Prostate gland (tissue), 2 donors: ENCODE results near the gene SLC25A12. TPM values are rescaled to one million over a fixed set of nuclear protein-coding genes. Genes with fewer than 3 reads are reported as not detected.
"Not testable (repeated sequence)": the region's sequence is repeated elsewhere in the genome, so short reads cannot be mapped to it uniquely, and the experiment has no call there.

Experiments
- DNase-seq: peaks from one replicate; pipeline ENCODE4 v3.0.0-alpha.2; 2019; ENCODE audit warnings: low spot score
- H3K27ac ChIP-seq, 2 donors: fragments of 200-600 bp; sonication (generic); 2 replicates each; pipeline ENCODE4 v1.5.1; 2017 to 2019
- H3K27me3 ChIP-seq: fragments of 200-600 bp; sonication (generic); replicated peaks from 2 replicates; pipeline ENCODE4 v1.5.1; 2019; ENCODE audit not compliant: insufficient read depth
- H3K36me3 ChIP-seq, 2 donors: fragments of 200-600 bp; sonication (generic); 1 replicate in 1 of 2; 2 replicates in 1 of 2; pipeline versions ENCODE4 v1.5.1 to v1.8.1; 2017 to 2019
- H3K4me1 ChIP-seq: fragments of 200-600 bp; sonication (generic); replicated peaks from 2 replicates; pipeline ENCODE4 v1.5.1; 2019
- H3K4me3 ChIP-seq, 2 donors: fragments of 200-600 bp; sonication (generic); 2 replicates each; pipeline ENCODE4 v1.5.1; 2017 to 2019
- H3K9me3 ChIP-seq: fragments of 200-600 bp; sonication (generic); 2 replicates; pipeline ENCODE4 v1.5.1; 2017
- CTCF ChIP-seq, 4 experiments: fragments of 200-600 bp in 2 of 4; fragments of 450-650 bp in 2 of 4; sonication (generic) in 2 of 4; IDR thresholded peaks; 1 replicate in 3 of 4; 2 replicates in 1 of 4; pipeline ENCODE4 v1.5.1; 2016 to 2019; ENCODE audit warnings: antibody characterized with exemption in 4 of 4, mild to moderate bottlenecking in 2 of 4, moderate library complexity in 2 of 4
- POLR2A ChIP-seq: fragments of 450-650 bp; IDR thresholded peaks from one replicate; pipeline ENCODE4 v1.6.1; 2016; ENCODE audit warnings: antibody characterized with exemption, mild to moderate bottlenecking
- POLR2AphosphoS5 ChIP-seq: sonication (generic); formaldehyde crosslinking; IDR thresholded peaks from one replicate; pipeline ENCODE4 v1.6.1; 2017; ENCODE audit warnings: antibody characterized with exemption
- WGBS: methylation state at CpG from one replicate; pipeline ENCODE4 v1.1.5; 2018; 5-methylcytosine and 5-hydroxymethylcytosine counted together
- intact Hi-C: fragments of 100-400 bp; cut with DNase I; formaldehyde crosslinking; loops from one replicate; pipeline ENCODE4 v1.14.2; 2022
- total RNA-seq, 2 donors: library from RNA; depleted of rRNA; stranded (reverse); fragments of >200 nt; gene quantifications; one replicate each; pipeline ENCODE4 v1.1.0, GENCODE V29; 2016

Gene SLC25A12
- total RNA-seq, 2 donors from 2014 or later = 23.5 to 33.9 TPM

DNA sequence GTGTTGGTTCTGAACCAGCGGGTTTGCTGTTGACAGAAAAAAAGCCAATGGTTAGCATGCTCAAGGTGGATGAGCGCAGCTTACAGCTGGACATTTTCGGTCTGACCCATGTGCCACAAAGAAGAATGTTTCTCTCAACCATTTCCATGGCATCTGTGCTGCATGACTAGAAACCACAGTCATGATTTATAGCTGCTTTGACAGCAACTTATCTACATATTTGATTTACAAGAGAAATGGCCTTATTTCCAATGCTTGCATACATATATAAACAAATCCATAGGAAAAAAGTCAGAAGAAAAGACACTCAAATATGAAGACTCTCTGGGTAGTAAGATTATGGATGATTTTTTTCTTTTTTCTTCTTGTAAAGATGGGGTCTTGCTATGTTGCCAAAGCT, 108.6 kb downstream of the SLC25A12 start:
- intact Hi-C loops = no loop called here
- no peak for DNase-seq
- H3K4me1 ChIP-seq = no peaks in the 10 kb centered on the region
- WGBS = 79% methylated on average over 3 of the region's 3 CpGs
- H3K9me3 ChIP-seq = no peaks in the 10 kb centered on the region
- H3K4me3 ChIP-seq = no peak overlapping the region
- no peaks in the 10 kb centered on the region for H3K27me3 ChIP-seq
- no peaks in the 10 kb centered on the region for H3K36me3 ChIP-seq
- H3K27ac ChIP-seq = no peak overlapping the region
- TF ChIP-seq POLR2AphosphoS5 (no peak), CTCF (IDR thresholded peaks at IDR 0.05) (no peak), POLR2A (no peak)

DNA sequence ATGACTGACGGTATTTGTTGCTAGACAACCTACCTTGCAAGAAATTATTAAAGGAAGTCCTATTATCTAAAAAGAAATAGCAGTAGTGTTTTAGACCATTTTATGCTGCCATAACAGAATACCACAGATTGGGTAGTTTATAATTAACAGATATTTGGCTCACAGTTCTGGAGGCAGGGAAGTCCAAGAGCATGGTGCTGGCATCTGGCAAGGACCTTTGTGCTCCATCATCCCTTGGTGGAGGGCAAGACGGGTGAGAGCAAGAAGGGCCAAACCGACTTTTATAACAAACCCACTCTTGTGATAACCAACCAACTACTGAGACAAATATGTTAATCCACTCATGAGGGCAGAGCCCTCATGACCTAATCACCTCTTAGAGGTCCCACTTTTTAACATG, 115.5 kb downstream of the SLC25A12 start:
- Histone ChIP-seq H3K4me3 (no peak overlapping the region), H3K36me3 (no peaks in the 10 kb centered on the region), H3K9me3 (no peaks in the 10 kb centered on the region), H3K27ac (no peak overlapping the region), H3K27me3 (no peaks in the 10 kb centered on the region), H3K4me1 (no peaks in the 10 kb centered on the region)
- intact Hi-C loops = no loop called here
- TF ChIP-seq POLR2AphosphoS5 (no peak), CTCF (IDR thresholded peaks at IDR 0.05) (no peak), POLR2A (no peak)
- WGBS = 97% methylated on average over 3 of the region's 3 CpGs
- no peak for DNase-seq

- H3K4me1 ChIP-seq, intact Hi-C loops, H3K27me3 ChIP-seq, H3K36me3 ChIP-seq, H3K9me3 ChIP-seq, H3K4me3 ChIP-seq, DNase-seq, H3K27ac ChIP-seq: not testable (repeated sequence)
- WGBS = 94% methylated on average over 20 of the region's 35 CpGs
Observed at GRCh38 chr2:171774581-171774980, 119.5 kb downstream of the SLC25A12 start.

GRCh38 chr2:171772373-171772772, 121.7 kb downstream of the SLC25A12 start:
- no peaks in the 10 kb centered on the region for H3K27me3 ChIP-seq
- 89% methylated on average over 5 of the region's 5 CpGs for WGBS
- no peaks in the 10 kb centered on the region for H3K4me1 ChIP-seq
- no peak for DNase-seq
- H3K9me3 ChIP-seq = no peaks in the 10 kb centered on the region
- no peak for TF ChIP-seq CTCF (IDR thresholded peaks at IDR 0.05)
- no peak for TF ChIP-seq POLR2AphosphoS5
- no peak for TF ChIP-seq POLR2A
- intact Hi-C loops = no loop called here
- H3K36me3 ChIP-seq = no peaks in the 10 kb centered on the region
- no peak overlapping the region for H3K27ac ChIP-seq
- H3K4me3 ChIP-seq = no peak overlapping the region

DNA sequence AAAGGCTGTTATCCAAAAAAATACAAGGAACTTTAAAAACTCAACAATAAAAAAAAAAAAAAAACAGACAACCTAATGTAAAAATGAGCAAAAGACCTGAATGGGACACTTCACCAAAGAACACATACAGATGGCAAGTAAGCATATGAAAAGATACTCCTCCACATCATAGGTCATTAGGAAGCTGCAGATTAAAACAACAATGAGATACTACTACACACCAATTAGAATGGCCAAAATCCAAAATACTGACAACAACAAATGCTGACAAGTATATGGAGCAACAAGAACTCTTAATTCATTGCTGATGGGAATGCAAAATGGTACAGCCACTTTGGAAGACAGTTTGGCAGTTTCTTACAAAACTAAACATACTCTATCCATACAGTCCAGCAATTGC, 122.6 kb downstream of the SLC25A12 start:
- TF ChIP-seq POLR2AphosphoS5 (no peak), POLR2A (no peak), CTCF (IDR thresholded peaks at IDR 0.05) (no peak)
- Histone ChIP-seq H3K36me3 (no peaks in the 10 kb centered on the region), H3K4me3 (no peak overlapping the region), H3K4me1 (no peaks in the 10 kb centered on the region), H3K9me3 (no peaks in the 10 kb centered on the region), H3K27ac (no peak overlapping the region), H3K27me3 (no peaks in the 10 kb centered on the region)
- DNase-seq = no peak
- intact Hi-C loops = no loop called here

DNA sequence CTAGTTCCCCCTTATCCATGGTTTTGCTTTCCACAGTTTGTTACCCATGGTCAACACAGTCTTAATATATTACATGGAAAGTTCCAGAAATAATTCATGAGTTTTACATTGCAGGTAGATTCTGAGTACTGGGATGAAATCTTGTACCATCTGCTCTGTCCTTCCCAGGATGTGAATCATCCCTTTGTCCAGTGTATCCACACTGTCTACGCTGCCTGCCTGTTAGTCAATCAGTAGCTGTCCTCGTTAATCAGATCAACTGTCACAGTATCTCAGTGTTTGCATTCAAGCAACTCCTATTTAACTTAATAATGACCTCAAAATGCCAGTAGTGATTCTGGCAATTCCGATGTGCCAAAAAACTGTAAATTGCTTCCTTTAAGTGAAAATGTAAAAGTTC, 130.4 kb downstream of the SLC25A12 start:
- intact Hi-C loops = no loop called here
- no peak overlapping the region for H3K4me3 ChIP-seq
- no peaks in the 10 kb centered on the region for H3K4me1 ChIP-seq
- no peaks in the 10 kb centered on the region for H3K27me3 ChIP-seq
- H3K27ac ChIP-seq = peak overlapping the region in 1 of 2 donors; percentile 61
- H3K9me3 ChIP-seq = no peaks in the 10 kb centered on the region
- TF ChIP-seq POLR2AphosphoS5 (no peak), POLR2A (no peak), CTCF (IDR thresholded peaks at IDR 0.05) (no peak)
- DNase-seq = no peak
- WGBS = 72% methylated on average over 3 of the region's 3 CpGs
- no peaks in the 10 kb centered on the region for H3K36me3 ChIP-seq
